GM12892 (cell line): Measurements from ENCODE around the gene PLS1.

ENCODE experiments used
- POLR2A ChIP-seq: IDR thresholded peaks from 2 replicates; pipeline ENCODE4 v1.6.1; 2011; ENCODE audit warnings: low read depth, low read length, control low read depth
- POLR2AphosphoS5 ChIP-seq: IDR thresholded peaks from 2 replicates; pipeline ENCODE4 v1.6.1; 2011; ENCODE audit warnings: low read depth, low read length, control low read depth
- TAF1 ChIP-seq: IDR thresholded peaks from 2 replicates; pipeline ENCODE4 v1.6.1; 2011; ENCODE audit warnings: low read depth, mild to moderate bottlenecking, control low read depth, low read length, borderline replicate concordance

DNA sequence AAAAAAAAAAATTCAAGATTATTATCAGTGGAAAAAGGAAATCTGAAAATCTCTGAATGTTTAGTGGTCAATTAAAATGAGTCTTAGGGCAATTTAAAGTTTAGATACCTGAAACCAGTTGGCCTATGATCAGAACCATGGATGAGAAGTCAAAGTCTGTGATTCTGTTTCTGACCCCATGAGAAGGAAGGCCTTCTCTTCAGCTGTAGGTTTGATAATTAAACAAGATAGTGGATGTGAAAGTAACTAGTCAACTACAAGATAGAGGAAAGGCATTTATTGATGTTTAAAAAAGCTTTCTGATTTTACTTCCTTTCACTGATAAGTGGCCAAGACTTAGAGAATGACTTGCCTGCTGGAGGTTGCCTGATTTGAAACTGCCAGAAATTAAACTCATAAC is 8.7 kb downstream of the PLS1 start:
- TF ChIP-seq POLR2A: no peak
- TF ChIP-seq TAF1: no peak
- TF ChIP-seq POLR2AphosphoS5: no peak
